Measurements from ENCODE around the gene DNAJC6.

GRCh38 chr1:65323246-65323645 is 13.9 kb downstream of the DNAJC6 start:
- TF ChIP-seq GATA2 (CRISPR knock-in tag; IDR thresholded peaks at IDR 0.05) (no peak), JUND (IDR thresholded peaks at IDR 0.05) (no peak), FOXM1 (IDR thresholded peaks at IDR 0.05; ENCODE audit: low read depth) (no peak)
